GM06990 (cell line): ENCODE data around the gene MAGEB17.

Source experiments
- DNase-seq: peaks from one replicate; pipeline ENCODE4 v3.0.0-alpha.2; 2011; ENCODE audit not compliant: insufficient read length; ENCODE audit errors: extremely low read depth
- H3K27me3 ChIP-seq: replicated peaks from 2 replicates; pipeline ENCODE4 v1.6.0; 2011; ENCODE audit warnings: low read length; ENCODE audit not compliant: control insufficient read depth, insufficient read depth
- H3K36me3 ChIP-seq: 2 replicates; pipeline ENCODE4 v1.5.1; 2011; ENCODE audit warnings: low read length; ENCODE audit not compliant: control insufficient read depth, insufficient read depth
- H3K4me3 ChIP-seq: replicated peaks from 2 replicates; pipeline ENCODE4 v1.5.1; 2011; ENCODE audit warnings: low read depth, mild to moderate bottlenecking, control low read depth, low read length
- TF ChIP-seq, protein P1 (sequence below): IDR thresholded peaks from 2 replicates; pipeline ENCODE4 v1.5.1; 2011; ENCODE audit warnings: low read length, control low read depth, mild to moderate bottlenecking, inconsistent platforms; ENCODE audit not compliant: insufficient read depth, poor library complexity, severe bottlenecking

MAGEB17 gene

GRCh38 chrX:16162391-16162790, 4.9 kb upstream of the MAGEB17 start:
- Histone ChIP-seq H3K4me3 (no peak overlapping the region), H3K36me3 (no peaks in the 10 kb centered on the region), H3K27me3 (no peaks in the 10 kb centered on the region)
- DNase-seq = no peak
- TF ChIP-seq, protein P1, sequence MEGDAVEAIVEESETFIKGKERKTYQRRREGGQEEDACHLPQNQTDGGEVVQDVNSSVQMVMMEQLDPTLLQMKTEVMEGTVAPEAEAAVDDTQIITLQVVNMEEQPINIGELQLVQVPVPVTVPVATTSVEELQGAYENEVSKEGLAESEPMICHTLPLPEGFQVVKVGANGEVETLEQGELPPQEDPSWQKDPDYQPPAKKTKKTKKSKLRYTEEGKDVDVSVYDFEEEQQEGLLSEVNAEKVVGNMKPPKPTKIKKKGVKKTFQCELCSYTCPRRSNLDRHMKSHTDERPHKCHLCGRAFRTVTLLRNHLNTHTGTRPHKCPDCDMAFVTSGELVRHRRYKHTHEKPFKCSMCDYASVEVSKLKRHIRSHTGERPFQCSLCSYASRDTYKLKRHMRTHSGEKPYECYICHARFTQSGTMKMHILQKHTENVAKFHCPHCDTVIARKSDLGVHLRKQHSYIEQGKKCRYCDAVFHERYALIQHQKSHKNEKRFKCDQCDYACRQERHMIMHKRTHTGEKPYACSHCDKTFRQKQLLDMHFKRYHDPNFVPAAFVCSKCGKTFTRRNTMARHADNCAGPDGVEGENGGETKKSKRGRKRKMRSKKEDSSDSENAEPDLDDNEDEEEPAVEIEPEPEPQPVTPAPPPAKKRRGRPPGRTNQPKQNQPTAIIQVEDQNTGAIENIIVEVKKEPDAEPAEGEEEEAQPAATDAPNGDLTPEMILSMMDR = no peak

DNA sequence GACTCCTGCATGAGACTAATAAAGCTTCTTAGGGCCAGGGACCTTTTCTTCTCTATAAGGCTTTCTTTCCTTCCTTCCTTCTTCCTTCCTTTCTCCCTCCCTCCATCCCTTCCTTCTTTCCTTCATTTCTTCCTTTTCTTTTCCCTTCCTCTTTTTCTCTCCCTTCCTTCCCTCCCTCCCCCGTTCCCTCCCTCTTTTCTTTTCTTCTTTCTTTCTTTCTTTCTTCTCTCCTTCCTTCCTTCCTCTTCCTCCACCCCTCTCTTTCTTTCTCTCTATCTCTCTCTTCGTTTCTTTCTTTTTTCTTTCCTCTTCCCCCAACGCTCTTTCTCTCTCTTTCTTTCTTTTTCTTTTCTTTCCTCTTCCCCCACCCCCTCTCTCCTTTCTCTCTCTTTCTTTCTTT, 2.5 kb upstream of the MAGEB17 start:
- Histone ChIP-seq H3K27me3 (no peaks in the 10 kb centered on the region), H3K4me3 (no peak overlapping the region), H3K36me3 (no peaks in the 10 kb centered on the region)
- DNase-seq = no peak
- TF ChIP-seq, protein P1 = no peak

- DNase-seq = no peak
- no peaks in the 10 kb centered on the region; the same call in 1 of the 2 replicates for H3K27me3 ChIP-seq
- H3K4me3 ChIP-seq = no peak overlapping the region
- H3K36me3 ChIP-seq = no peaks in the 10 kb centered on the region
- TF ChIP-seq, protein P1 = no peak
Measured at GRCh38 chrX:16171039-16171438, 3.8 kb downstream of the MAGEB17 start.

GRCh38 chrX:16171944-16172343, 4.7 kb downstream of the MAGEB17 start:
- TF ChIP-seq, protein P1 = no peak
- H3K36me3 ChIP-seq = no peaks in the 10 kb centered on the region

GRCh38 chrX:16172391-16172790, 5.1 kb downstream of the MAGEB17 start:
- TF ChIP-seq, protein P1 = no peak
- H3K36me3 ChIP-seq = no peaks in the 10 kb centered on the region
- no peak overlapping the region for H3K4me3 ChIP-seq
- no peak for DNase-seq
- no peaks in the 10 kb centered on the region; the same call in 1 of the 2 replicates for H3K27me3 ChIP-seq

More at GRCh38 chrX:16171944-16172343, 4.7 kb downstream of the MAGEB17 start:
- Histone ChIP-seq H3K27me3 (no peaks in the 10 kb centered on the region; the same call in 1 of the 2 replicates), H3K4me3 (no peak overlapping the region)
- no peak for DNase-seq

DNA sequence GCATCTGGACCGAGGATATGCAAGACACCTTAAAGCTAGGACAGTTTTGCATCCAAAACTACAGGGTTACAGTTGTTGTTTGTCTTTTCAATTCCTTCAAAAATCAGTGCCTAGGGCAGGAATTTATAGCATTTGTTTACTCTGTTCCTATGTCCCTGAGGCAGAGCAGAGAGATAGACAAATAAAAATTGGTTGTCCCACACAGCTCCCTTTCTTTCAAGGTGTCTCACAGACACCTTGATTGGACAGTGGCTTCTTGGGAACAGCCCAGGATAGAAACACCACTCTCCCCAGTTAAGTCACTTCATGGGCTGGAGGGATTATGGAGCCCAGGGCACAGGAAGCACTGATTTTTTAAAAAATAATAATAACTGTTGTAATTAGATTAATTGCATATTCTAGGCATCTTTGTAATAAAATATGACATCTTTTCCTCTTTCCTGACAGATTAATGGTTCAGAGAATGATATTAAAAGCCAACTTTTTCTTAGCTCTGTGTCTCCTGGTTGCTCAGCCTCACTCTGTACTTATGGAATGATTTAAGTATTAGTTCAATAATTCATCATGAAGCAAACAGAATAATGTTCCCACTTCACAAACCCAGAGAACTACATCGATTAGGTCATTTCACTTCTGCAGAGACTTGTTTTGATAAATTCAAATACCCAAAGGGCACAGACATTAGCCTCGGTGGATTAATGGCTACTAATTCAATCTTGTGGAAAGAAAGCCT, 8.2 kb downstream of the MAGEB17 start:
- Histone ChIP-seq H3K27me3 (no peaks in the 10 kb centered on the region; the same call in 1 of the 2 replicates), H3K36me3 (no peaks in the 10 kb centered on the region), H3K4me3 (no peak overlapping the region)
- TF ChIP-seq, protein P1 = no peak
- DNase-seq = no peak
